ENCODE measurements around the gene APBA2.

GRCh38 chr15:28932361-28932760 lies 46.6 kb downstream of the APBA2 start:
- TF ChIP-seq CTCF (IDR thresholded peaks at IDR 0.05) (no peak), POLR2A (IDR thresholded peaks at IDR 0.05) (no peak)
